ENCODE measurements around the gene MAPK4.

MAPK4 gene

GRCh38 chr18:50656396-50656795 lies 96.5 kb downstream of the MAPK4 start:
- no peak for DNase-seq

GRCh38 chr18:50656841-50657470 lies 97.1 kb downstream of the MAPK4 start:
- no peak for DNase-seq

- DNase-seq: no peak
Measured at GRCh38 chr18:50658601-50659000, 98.7 kb downstream of the MAPK4 start.

GRCh38 chr18:50659091-50660003 lies 99.5 kb downstream of the MAPK4 start:
- no peak for DNase-seq

- no peak for DNase-seq
Measured at GRCh38 chr18:50661013-50661412, 101.1 kb downstream of the MAPK4 start.

- no peak for DNase-seq
Measured at GRCh38 chr18:50662177-50662576, 102.3 kb downstream of the MAPK4 start.

- DNase-seq: no peak
Measured at GRCh38 chr18:50662775-50663383, 103.0 kb downstream of the MAPK4 start.

GRCh38 chr18:50663626-50664441 lies 103.9 kb downstream of the MAPK4 start:
- no peak for DNase-seq

GRCh38 chr18:50665015-50665414 lies 105.1 kb downstream of the MAPK4 start:
- DNase-seq: no peak

- DNase-seq: no peak
Measured at GRCh38 chr18:50665519-50665918, 105.6 kb downstream of the MAPK4 start.

GRCh38 chr18:50666536-50666935 lies 106.6 kb downstream of the MAPK4 start:
- no peak for DNase-seq

GRCh38 chr18:50671376-50671775 lies 111.5 kb downstream of the MAPK4 start:
- DNase-seq: no peak

- DNase-seq: no peak
Measured at GRCh38 chr18:50674307-50674980, 114.6 kb downstream of the MAPK4 start.

GRCh38 chr18:50675043-50675442 lies 115.2 kb downstream of the MAPK4 start:
- no peak for DNase-seq

GRCh38 chr18:50678651-50679050 lies 118.8 kb downstream of the MAPK4 start:
- no peak for DNase-seq

GRCh38 chr18:50679056-50679455 lies 119.2 kb downstream of the MAPK4 start:
- no peak for DNase-seq

GRCh38 chr18:50679656-50680055 lies 119.8 kb downstream of the MAPK4 start:
- no peak for DNase-seq

- DNase-seq: no peak
Measured at GRCh38 chr18:50680966-50681365, 121.1 kb downstream of the MAPK4 start.

GRCh38 chr18:50682852-50683251 lies 123.0 kb downstream of the MAPK4 start:
- no peak for DNase-seq

GRCh38 chr18:50686409-50686808 lies 126.5 kb downstream of the MAPK4 start:
- no peak for DNase-seq

- no peak for DNase-seq
Measured at GRCh38 chr18:50687491-50687890, 127.6 kb downstream of the MAPK4 start.

- no peak for DNase-seq
Measured at GRCh38 chr18:50689578-50689977, 129.7 kb downstream of the MAPK4 start.

All from stimulated activated CD4-positive, alpha-beta T cell treated with anti-CD3 and anti-CD28 coated beads, Interleukin-12 subunit alpha, Interleukin-12 subunit beta, amount 100 ng/mL, for 4 hours (primary cell).